Parathyroid adenoma (tissue), 2 donors: ENCODE data around the gene PLEK2.

Source experiments
- H2AFZ ChIP-seq: fragments of 300-600 bp; sonication (generic); one replicate; pipeline ENCODE4 v1.7.0; 2017; ENCODE audit warnings: antibody characterized with exemption, mild to moderate bottlenecking
- H3K27ac ChIP-seq: fragments of 300-600 bp; sonication (generic); one replicate; pipeline ENCODE4 v1.7.0; 2017
- H3K27me3 ChIP-seq: fragments of 300-600 bp; sonication (generic); one replicate; pipeline ENCODE4 v1.7.0; 2017; ENCODE audit warnings: low read length; ENCODE audit not compliant: control insufficient read depth, insufficient read depth
- H3K36me3 ChIP-seq: fragments of 300-600 bp; sonication (generic); one replicate; pipeline ENCODE4 v1.7.0; 2017; ENCODE audit warnings: low read length; ENCODE audit not compliant: control insufficient read depth, insufficient read depth
- H3K4me1 ChIP-seq: fragments of 300-600 bp; sonication (generic); one replicate; pipeline ENCODE4 v1.7.0; 2017; ENCODE audit warnings: control low read depth
- H3K4me2 ChIP-seq: fragments of 300-600 bp; sonication (generic); one replicate; pipeline ENCODE4 v1.7.0; 2017; ENCODE audit warnings: low read length
- H3K4me3 ChIP-seq: fragments of 300-600 bp; sonication (generic); one replicate; pipeline ENCODE4 v1.7.0; 2017; ENCODE audit warnings: low read depth, low read length
- H3K79me2 ChIP-seq: fragments of 300-600 bp; sonication (generic); one replicate; pipeline ENCODE4 v1.7.0; 2017; ENCODE audit warnings: control low read depth
- H3K9ac ChIP-seq: fragments of 300-600 bp; sonication (generic); one replicate; pipeline ENCODE4 v1.7.0; 2017; ENCODE audit warnings: mild to moderate bottlenecking
- H3K9me3 ChIP-seq: fragments of 300-600 bp; sonication (generic); one replicate; pipeline ENCODE4 v1.7.0; 2017; ENCODE audit warnings: low read length; ENCODE audit not compliant: control insufficient read depth
- TF ChIP-seq, protein P1 (sequence below): fragments of 300-600 bp; sonication (generic); IDR thresholded peaks from one replicate; pipeline ENCODE4 v1.7.0; 2017; ENCODE audit warnings: antibody characterized with exemption, mild to moderate bottlenecking
- donor health status: primary hyperparathyroidism.

The PLEK2 gene

DNA sequence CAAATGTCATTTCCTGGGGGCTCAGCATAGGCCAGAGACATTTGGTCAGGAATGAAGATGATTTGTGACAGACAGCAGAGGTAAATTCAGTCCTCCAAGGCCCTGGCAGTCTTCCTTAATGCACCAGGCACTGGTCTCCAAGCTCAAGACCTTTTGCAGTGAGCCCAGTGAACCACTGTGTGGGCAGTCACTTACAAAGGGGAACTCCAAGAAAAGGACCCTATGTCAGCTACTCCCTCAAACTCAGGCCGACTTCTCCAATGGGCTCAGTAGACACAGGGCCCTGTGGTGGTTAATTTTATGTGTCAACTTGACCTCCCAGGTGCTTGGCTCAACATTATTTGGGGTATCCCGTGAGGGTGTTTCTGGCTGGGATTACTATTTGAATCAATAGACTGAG, 29.3 kb upstream of the PLEK2 start:
- Histone ChIP-seq H3K27ac (no peak overlapping the region), H3K79me2 (no peaks in the 10 kb centered on the region), H3K4me2 (no peak overlapping the region), H3K9ac (no peak overlapping the region), H3K4me1 (peaks cover 13% of the 10 kb centered on the region), H3K4me3 (no peak overlapping the region), H3K36me3 (no peaks in the 10 kb centered on the region), H3K27me3 (no peaks in the 10 kb centered on the region), H2AFZ (no peak overlapping the region), H3K9me3 (no peaks in the 10 kb centered on the region)
- TF ChIP-seq, protein P1, sequence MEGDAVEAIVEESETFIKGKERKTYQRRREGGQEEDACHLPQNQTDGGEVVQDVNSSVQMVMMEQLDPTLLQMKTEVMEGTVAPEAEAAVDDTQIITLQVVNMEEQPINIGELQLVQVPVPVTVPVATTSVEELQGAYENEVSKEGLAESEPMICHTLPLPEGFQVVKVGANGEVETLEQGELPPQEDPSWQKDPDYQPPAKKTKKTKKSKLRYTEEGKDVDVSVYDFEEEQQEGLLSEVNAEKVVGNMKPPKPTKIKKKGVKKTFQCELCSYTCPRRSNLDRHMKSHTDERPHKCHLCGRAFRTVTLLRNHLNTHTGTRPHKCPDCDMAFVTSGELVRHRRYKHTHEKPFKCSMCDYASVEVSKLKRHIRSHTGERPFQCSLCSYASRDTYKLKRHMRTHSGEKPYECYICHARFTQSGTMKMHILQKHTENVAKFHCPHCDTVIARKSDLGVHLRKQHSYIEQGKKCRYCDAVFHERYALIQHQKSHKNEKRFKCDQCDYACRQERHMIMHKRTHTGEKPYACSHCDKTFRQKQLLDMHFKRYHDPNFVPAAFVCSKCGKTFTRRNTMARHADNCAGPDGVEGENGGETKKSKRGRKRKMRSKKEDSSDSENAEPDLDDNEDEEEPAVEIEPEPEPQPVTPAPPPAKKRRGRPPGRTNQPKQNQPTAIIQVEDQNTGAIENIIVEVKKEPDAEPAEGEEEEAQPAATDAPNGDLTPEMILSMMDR = no peak

DNA sequence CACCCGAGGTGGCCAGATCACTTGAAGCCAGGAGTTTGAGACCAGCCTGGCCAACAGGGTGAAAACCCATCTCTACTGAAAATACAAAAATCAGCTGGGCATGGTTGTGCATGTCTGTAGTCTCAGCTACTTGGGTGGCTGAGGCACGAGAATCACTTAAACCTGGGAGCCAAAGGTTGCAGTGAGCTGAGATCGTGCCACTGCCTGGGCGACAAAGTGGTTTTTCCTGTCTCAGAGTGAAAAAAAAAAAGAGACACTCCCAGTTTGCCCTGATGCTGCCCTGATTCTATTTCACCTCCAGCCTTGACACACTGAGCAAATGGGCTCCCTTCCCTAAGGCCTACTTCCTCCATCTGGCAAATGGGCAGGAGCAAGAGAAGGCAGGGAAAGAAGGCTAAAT, 28.5 kb upstream of the PLEK2 start:
- Histone ChIP-seq H2AFZ (no peak overlapping the region), H3K9me3 (no peaks in the 10 kb centered on the region), H3K36me3 (no peaks in the 10 kb centered on the region), H3K27ac (no peak overlapping the region), H3K4me2 (no peak overlapping the region), H3K4me1 (peaks cover 12% of the 10 kb centered on the region), H3K27me3 (no peaks in the 10 kb centered on the region), H3K79me2 (no peaks in the 10 kb centered on the region), H3K4me3 (no peak overlapping the region), H3K9ac (no peak overlapping the region)
- TF ChIP-seq, protein P1 = no peak

DNA sequence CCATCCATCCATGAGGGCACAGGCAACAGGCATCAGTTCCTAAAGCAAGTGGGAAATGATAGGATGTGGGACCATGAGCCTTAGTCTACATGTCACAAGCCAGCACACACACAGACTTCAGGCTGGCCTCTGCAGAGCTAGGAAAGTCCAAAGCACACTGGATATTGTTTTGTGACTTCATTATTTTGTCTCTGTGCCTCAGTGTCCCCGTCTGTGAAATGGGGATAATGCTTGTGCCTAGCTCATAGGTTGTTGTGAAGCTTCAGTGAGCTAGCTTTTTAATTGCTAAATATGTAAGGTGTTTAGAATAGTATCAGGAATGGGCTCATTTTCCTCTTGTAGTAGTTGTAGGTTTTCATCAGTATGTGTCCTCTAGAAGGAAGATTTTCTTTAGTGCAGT, 27.0 kb upstream of the PLEK2 start:
- TF ChIP-seq, protein P1 = no peak
- H3K4me2 ChIP-seq = no peak overlapping the region

DNA sequence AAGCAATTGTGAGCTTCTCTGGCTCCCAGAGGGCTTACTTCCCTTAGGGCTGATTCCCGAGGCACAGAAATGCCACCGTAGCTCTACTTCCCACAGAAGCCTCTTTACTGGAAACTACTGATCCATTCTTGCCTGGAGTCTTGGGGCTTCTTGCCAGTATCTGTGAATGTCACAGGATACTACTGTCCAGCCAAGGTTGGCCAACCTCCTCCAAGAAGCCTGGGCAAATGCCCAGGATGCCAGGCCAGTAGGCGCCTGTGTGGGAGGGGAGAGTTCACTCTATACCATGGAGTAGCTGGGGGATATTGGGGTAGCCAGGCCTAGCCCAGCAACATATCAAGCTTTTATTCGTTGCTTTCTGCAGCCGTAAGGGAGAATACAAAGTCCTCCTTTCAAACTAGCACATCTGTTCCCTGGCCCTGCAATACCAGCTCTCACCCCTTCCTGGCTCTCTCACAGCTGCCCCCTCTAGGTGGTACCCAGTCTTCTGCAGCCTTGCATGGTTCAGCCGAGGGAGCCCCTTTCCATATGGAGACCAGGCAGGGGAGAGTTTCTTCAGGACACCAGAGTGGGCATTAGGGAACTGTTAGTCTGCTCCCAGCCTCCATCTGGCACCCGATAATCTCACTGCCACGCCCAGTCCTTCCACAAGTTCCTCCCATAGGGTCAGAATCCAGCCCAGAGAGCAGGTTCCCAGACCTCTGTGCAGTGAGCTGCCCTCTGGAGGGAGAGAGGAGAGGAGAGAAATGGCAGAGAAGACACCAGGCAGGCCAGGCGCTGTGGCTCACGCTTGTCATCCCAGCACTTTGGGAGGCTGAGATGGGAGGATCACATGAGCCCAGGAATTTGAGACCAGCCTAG, 24.3 kb upstream of the PLEK2 start:
- Histone ChIP-seq H3K27ac (no peak overlapping the region), H3K4me3 (no peak overlapping the region), H3K9ac (no peak overlapping the region), H3K27me3 (no peaks in the 10 kb centered on the region), H3K36me3 (no peaks in the 10 kb centered on the region), H3K4me1 (no peaks in the 10 kb centered on the region), H2AFZ (no peak overlapping the region), H3K79me2 (no peaks in the 10 kb centered on the region), H3K9me3 (no peaks in the 10 kb centered on the region), H3K4me2 (no peak overlapping the region)
- TF ChIP-seq, protein P1 = no peak

More for the DNA sequence above, 27.0 kb upstream of the PLEK2 start:
- Histone ChIP-seq H3K27ac (no peak overlapping the region), H3K4me3 (no peak overlapping the region), H3K79me2 (no peaks in the 10 kb centered on the region), H2AFZ (no peak overlapping the region), H3K36me3 (no peaks in the 10 kb centered on the region), H3K27me3 (no peaks in the 10 kb centered on the region), H3K9me3 (no peaks in the 10 kb centered on the region), H3K9ac (no peak overlapping the region), H3K4me1 (peaks cover 6% of the 10 kb centered on the region)

DNA sequence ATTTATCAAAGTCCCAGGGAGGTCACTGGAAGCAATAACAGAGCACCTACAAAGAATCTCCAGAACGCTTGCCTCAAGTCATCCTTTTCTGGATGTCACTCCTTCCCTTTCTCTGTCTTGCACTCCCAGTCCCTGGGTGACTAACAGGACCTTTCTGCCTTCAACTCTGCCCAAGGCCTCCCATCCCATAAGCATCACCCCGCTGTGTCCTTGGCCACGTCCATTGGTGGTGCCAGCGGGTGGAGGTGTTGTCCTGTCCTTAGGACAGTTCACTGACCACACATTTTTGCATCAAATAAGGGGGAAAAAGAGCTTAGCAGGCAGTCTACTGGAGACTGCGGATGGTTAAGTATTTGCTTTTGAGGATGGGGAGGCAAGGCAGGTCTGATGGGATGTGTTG, 23.6 kb upstream of the PLEK2 start:
- Histone ChIP-seq H3K36me3 (no peaks in the 10 kb centered on the region), H3K4me1 (no peaks in the 10 kb centered on the region), H3K4me2 (no peak overlapping the region), H2AFZ (no peak overlapping the region), H3K9ac (no peak overlapping the region), H3K27ac (no peak overlapping the region), H3K79me2 (no peaks in the 10 kb centered on the region), H3K4me3 (no peak overlapping the region), H3K9me3 (no peaks in the 10 kb centered on the region), H3K27me3 (no peaks in the 10 kb centered on the region)
- TF ChIP-seq, protein P1 = no peak
